HG03521 (cell line): ENCODE data around the gene ZNF716.
"Not testable (repeated sequence)": the region's sequence is repeated elsewhere in the genome, so short reads cannot be mapped to it uniquely, and the experiment has no call there.

Experiments used
- ATAC-seq: cut with Tn5 transposase; IDR thresholded peaks from one replicate; pipeline ENCODE4 v1.9.1; 2021; ENCODE audit warnings: mild to moderate bottlenecking, moderate library complexity; ENCODE audit not compliant: unreplicated experiment

Gene ZNF716

GRCh38 chr7:57449904-57450303, at the start of gene ZNF716:
Gene ZNF716 (plus strand): TSS chr7:57450177. CDS start chr7:57450289, 112 bp downstream.
- ATAC-seq: no peak

GRCh38 chr7:57400531-57401155, 49.3 kb upstream of the ZNF716 start:
- ATAC-seq: no peak

GRCh38 chr7:57403051-57403450, 46.9 kb upstream of the ZNF716 start:
- ATAC-seq: not testable (repeated sequence)

- ATAC-seq: no peak
Observed at GRCh38 chr7:57403601-57404342, 46.2 kb upstream of the ZNF716 start.

GRCh38 chr7:57404343-57404966, 45.5 kb upstream of the ZNF716 start:
- no peak for ATAC-seq

GRCh38 chr7:57404967-57405421, 45.0 kb upstream of the ZNF716 start:
- ATAC-seq: no peak

- no peak for ATAC-seq
Observed at GRCh38 chr7:57407125-57407524, 42.9 kb upstream of the ZNF716 start.

- no peak for ATAC-seq
Observed at GRCh38 chr7:57412168-57412567, 37.8 kb upstream of the ZNF716 start.

GRCh38 chr7:57412618-57413017, 37.4 kb upstream of the ZNF716 start:
- no peak for ATAC-seq

- ATAC-seq: no peak
Observed at GRCh38 chr7:57413529-57414398, 36.2 kb upstream of the ZNF716 start.

- ATAC-seq: no peak
Observed at GRCh38 chr7:57414415-57414814, 35.6 kb upstream of the ZNF716 start.

- ATAC-seq: no peak
Observed at GRCh38 chr7:57414852-57415251, 35.1 kb upstream of the ZNF716 start.

- no peak for ATAC-seq
Observed at GRCh38 chr7:57415326-57415725, 34.7 kb upstream of the ZNF716 start.

GRCh38 chr7:57415730-57416129, 34.2 kb upstream of the ZNF716 start:
- no peak for ATAC-seq

GRCh38 chr7:57416601-57417358, 33.2 kb upstream of the ZNF716 start:
- ATAC-seq: no peak

- no peak for ATAC-seq
Observed at GRCh38 chr7:57417736-57418135, 32.2 kb upstream of the ZNF716 start.

- ATAC-seq: no peak
Observed at GRCh38 chr7:57423768-57424167, 26.2 kb upstream of the ZNF716 start.

- no peak for ATAC-seq
Observed at GRCh38 chr7:57424515-57425238, 25.3 kb upstream of the ZNF716 start.

- ATAC-seq: no peak
Observed at GRCh38 chr7:57425239-57425944, 24.6 kb upstream of the ZNF716 start.
